HG02973 (cell line): ENCODE data around the gene ATP11A.
"Not testable (repeated sequence)": the region's sequence is repeated elsewhere in the genome, so short reads cannot be mapped to it uniquely, and the experiment has no call there.

Experiments
- ATAC-seq: cut with Tn5 transposase; IDR thresholded peaks from one replicate; pipeline ENCODE4 v1.9.1; 2021; ENCODE audit warnings: moderate library complexity; ENCODE audit not compliant: unreplicated experiment

ATP11A gene

DNA sequence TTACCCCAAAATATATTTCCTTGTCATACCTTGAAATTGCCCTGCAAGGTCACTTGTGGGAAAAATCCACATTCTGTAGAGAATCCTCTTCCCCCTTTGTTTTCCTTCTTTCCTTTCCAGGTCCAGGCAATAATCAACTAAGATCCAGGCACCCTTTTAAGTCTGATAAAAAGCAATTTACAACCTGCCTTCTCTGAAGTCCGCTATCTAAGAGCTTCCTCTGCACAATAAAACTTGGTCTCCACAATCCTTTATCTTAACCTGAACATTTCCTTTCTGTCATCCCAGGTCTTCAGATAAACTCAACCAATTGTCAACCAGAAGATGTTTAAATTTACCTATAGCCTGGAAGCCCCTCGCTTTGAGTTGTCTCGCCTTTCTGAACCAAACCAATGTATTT, 19.5 kb downstream of the ATP11A start:
- not testable (repeated sequence) for ATAC-seq

- ATAC-seq, result no peak
These were observed 20.3 kb downstream of the ATP11A start for GRCh38 chr13:112709825-112710783.

GRCh38 chr13:112710855-112711527, 21.2 kb downstream of the ATP11A start:
- no peak for ATAC-seq

- peak; percentile 65 for ATAC-seq
These were observed 21.9 kb downstream of the ATP11A start for GRCh38 chr13:112711528-112712265.

DNA sequence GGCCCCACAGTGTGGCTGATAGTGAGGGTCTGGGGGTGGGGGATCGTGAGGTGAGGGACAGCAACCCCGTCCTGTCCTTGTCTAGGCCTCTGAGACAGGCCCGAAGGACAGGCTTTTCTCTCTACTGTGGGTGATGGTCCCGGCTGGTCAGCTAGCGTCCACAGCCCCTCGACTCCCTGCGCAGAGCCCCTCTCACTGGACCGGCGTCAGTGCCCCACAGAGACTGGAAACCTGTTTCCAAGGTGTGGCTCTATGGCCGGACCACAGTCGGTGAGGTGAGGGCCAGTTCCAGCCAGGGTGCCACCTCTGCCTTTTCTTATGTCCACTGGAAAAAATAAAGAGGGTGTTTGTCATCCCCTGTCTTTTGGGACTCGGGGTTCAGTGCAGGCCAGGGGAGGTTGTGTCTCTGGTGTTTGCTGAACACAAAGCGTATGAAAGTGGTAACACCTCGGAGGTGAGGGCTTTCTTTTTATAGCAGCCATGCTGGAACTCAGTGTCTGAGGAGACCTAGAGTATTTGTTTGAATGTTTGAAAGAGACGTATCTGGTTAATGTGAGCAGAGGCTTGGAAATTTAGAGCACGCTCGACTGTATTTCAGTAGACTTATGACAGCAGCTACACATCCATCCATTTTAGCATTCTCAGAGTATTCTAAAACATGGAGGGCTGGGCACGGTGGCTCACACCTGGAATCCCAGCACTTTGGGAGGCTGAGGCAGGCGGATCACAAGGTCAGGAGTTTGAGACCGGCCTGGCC, 22.8 kb downstream of the ATP11A start:
- ATAC-seq, result no peak

- no peak for ATAC-seq
These were observed 23.8 kb downstream of the ATP11A start for GRCh38 chr13:112713517-112714253.

DNA sequence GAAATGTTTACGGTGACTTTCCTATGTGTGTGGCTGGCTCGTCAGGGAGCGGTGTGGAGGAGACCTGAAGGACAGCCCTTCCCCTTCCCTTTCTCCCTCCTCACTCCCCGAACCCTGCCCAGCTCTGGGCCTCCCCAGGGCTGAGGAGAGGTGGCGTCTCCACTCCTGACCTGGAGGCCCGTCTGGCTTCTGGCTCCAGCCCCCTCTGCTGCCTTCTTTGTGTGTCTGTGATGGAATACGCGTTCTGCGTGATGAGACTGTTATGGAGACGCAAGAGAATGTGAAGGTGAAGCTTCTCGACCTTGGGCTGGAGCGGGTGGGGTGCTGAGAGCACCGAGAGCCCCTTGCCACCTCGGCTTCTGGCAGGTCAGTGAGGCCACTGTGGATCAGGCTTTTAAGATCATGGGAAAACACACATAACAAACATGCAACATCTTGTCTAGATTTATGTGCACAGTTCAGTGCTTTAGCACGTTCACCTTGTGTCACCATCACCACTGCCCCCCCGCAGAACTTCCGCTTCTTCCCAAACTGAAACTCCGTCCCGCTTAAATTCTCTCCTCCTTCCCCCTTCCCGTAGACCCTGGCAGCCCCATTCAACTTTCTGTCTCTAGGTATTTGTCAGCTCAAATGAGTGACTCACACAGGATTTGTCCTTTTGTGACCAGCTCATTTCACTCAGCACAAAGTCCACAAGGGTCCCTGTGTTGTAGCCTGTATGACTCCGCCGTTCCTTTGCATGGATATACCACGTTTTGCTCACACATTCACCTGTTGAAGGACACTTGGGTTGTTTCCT, 24.7 kb downstream of the ATP11A start:
- ATAC-seq, result no peak

DNA sequence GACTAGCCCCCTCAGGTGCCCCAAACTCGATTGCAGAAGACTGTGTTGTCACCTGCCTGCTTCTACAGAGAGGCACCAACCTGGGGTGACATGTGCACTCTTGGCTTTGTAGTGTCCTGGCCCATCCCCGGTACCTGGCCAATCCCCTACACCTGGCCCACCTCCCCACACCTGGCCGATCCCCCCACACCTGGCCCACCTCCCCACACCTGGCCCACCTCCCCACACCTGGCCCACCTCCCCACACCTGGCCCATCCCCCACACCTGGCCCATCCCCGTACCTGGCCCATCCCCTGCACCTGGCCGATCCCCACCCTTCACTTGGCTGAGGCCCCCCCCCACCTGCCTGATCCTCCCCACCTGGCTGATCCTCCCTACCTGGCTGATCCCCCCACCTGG, 25.4 kb downstream of the ATP11A start:
- no peak for ATAC-seq

- no peak for ATAC-seq
These were observed 26.1 kb downstream of the ATP11A start for GRCh38 chr13:112715715-112716460.

- no peak for ATAC-seq
These were observed 26.6 kb downstream of the ATP11A start for GRCh38 chr13:112716461-112716820.

DNA sequence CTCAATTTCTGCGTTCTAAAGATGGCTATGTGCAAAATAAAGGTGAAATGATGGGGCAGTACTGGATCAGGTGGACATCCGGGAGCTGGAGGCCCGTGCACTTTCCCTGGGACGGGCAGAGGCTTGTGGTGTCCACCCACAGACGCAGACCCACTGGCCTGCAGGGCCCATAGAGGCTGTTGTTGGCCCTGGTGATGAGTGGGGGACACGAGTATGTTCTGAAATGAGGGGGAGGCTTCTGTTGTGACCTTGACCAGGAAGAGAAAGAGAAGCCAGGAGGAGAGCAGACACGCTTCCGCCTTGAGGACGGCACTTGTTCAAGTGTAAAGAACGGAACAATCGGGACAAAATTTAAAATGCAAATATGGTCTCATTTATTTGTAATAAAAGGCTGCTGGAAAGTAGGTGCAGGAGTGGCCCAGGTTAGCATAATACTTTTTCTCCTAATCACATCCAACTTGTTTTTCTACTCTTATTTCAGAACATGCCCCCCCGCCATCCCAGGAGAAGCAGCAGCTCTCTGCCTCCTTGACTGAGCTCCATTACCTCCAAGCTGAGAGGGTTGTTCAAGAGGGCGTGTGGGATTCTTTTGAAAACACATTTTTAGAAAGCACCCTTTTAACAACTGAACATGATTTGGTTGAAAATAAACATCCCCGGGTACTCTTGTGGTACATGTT, 27.1 kb downstream of the ATP11A start:
- ATAC-seq, result no peak

- no peak for ATAC-seq
These were observed 28.5 kb downstream of the ATP11A start for GRCh38 chr13:112718318-112718717.

- ATAC-seq, result no peak
These were observed 29.2 kb downstream of the ATP11A start for GRCh38 chr13:112719016-112719415.

DNA sequence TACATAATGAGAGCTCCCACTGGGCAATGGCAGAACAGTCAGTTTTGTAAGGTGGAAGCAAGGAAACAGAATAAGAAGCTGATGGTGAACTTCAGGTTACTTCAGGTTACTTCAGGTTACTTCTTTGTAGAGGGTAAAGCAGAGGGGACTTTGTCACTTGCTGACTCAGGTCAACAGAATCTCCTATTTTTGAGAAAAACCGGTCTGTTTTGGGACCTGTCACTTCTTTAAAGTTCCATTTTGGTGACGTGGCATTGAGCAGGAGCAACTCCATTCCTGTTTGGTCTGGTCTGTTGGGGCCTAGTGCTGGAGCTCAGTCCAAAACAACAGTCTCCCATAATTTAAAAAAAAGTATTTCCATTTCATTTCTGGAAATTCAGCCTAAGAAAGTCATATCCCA, 29.7 kb downstream of the ATP11A start:
- no peak for ATAC-seq

DNA sequence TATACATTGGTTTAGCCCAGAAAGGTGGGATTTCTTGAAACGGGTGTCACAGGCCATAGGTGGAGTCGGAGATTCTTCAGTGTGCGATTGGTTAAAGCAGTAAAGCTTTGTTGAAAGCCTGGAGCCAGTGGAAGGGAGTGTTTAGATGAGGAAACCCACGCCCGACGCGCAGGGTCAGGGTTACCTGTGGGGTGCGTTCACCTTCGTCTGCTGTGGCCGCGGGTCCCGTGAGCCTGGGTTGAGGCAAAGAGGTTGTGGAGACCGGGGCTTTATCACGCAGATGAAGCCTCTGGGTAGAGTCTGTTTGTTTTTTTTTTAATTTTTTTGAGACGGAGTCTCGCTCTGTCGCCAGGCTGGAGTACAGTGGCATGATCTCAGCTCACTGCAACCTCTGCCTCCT, 30.4 kb downstream of the ATP11A start:
- no peak for ATAC-seq

- ATAC-seq, result no peak
These were observed 31.0 kb downstream of the ATP11A start for GRCh38 chr13:112720814-112721197.

DNA sequence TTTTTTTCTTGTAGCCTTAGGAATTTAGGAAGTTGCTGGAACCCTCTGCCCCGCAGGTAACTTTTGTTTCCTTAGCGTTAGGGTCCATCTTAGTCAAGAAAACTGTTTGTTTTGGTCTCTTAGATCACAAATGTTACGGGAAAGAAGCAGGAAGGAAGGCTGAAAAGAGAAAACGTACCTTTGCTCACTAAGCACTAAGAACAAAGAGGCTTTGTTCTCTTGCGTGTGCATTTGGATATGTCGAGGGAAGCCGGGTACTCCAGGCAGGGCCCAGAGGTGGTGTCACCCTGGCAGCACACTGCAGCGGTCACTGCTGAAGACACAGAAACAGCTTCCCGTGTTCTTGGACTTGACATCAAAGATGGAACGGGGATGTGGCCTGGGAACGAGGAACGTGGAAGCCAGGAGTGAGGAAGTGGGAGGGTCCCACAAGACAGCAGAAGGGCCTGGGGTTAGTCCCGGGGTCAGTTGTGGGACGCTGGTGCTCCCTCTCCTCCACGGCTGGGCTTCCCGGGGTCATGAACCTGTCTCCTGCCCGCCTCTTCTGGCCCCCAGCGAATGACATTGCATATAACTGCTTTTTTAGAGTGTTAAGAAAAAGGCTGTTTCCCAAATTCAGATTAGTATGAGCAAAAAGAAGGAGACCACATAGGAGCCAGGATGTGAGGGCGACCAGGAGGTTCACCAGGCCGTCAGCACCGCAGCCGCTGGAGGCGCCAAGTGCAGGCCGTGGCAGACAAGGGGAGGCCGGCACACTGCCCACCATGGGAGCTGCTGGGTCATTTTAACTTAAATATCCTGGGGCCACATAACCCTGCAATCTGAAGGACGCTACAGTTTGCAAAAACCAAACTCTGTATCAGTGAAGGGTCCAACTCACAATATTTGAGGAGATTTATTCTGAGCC, 31.6 kb downstream of the ATP11A start:
- no peak for ATAC-seq
